Fibroblast of lung (primary cell): ENCODE results near the gene OCA2.

Source experiments
- CTCF ChIP-seq, 2 donors: IDR thresholded peaks in 1 of 2; conservative IDR thresholded peaks in 1 of 2; 1 replicate in 1 of 2; 2 replicates in 1 of 2; pipeline ENCODE4 v1.5.1; 2011 to 2012; ENCODE audit warnings: low read length in 2 of 2, control low read depth in 1 of 2, inconsistent platforms in 1 of 2, low read depth in 1 of 2, mild to moderate bottlenecking in 1 of 2
- EZH2 ChIP-seq: IDR thresholded peaks from 2 replicates; pipeline ENCODE4 v1.5.1; 2012; ENCODE audit warnings: low read length, control low read depth, mild to moderate bottlenecking; ENCODE audit errors: missing control alignments

DNA sequence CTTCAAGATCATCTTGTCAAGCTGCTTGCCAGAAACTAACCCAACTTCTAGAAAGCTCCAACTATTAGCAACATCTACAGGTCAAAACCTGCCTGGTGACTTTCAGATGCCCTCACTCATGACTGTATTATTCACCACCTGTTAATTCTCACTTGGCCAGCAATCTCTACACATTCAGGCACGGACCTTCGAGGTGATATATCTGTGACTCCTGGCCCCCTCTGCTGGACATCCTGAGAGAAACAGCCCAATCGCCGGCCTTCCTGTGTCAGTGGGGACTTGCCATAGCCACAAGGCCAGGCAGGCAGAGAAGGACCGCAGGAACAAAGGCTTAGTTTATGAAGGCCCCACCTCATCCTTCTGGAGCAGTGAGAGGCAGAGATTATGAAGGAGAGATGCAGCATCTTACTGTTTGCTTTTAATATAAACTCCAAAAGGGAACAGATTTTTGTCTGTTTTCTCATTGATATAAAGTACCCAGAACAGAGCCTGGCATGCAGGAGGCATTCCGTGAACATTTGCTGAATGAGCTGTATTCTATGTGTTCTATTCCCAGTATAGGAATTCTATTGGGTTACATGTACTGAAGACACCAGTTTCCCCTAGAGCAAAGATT is 24.4 kb upstream of the OCA2 start:
- peak; percentile 75 to 84 for TF ChIP-seq CTCF (conservative IDR thresholded peaks at IDR 0.05 in 1 of 2, IDR thresholded peaks at IDR 0.05 in 1 of 2; ENCODE audit: low read depth in 1 of 2, low read length in 2 of 2)
- TF ChIP-seq EZH2 = no peak
